ENCODE measurements around the gene TMEM108.

Gene TMEM108

DNA sequence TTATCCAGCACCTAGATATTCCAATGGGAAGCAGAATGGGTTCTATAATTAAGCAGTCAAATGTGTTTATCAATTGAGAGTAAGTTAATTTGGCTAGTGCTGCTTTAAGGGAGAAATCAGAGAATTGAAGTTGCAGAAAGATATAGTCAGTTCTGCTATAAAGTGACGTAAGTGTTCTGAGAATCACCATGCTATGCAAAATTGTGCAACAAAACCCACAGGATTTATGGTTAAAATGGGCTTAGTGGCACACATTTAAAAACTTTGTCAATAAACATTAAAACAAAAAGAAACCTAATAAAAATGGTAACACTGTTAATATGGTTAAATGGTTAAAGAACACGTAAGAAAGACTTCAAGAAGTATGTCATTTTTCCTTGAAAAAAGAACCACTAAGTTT is 74.5 kb downstream of the TMEM108 start:
- Histone ChIP-seq H3K27me3 (ENCODE audit: control insufficient read depth in 1 of 2, insufficient read depth in 2 of 2, low read length in 2 of 2) (no peaks in the 10 kb centered on the region), H3K36me3 (ENCODE audit: control insufficient read depth in 1 of 2, insufficient read depth in 2 of 2, low read length in 2 of 2) (no peaks in the 10 kb centered on the region), H3K9me3 (ENCODE audit: control insufficient read depth in 1 of 2, low read length in 2 of 2) (no peaks in the 10 kb centered on the region), H3K4me1 (ENCODE audit: control insufficient read depth in 1 of 2, insufficient read depth in 2 of 2, low read length in 2 of 2) (no peaks in the 10 kb centered on the region), H3K9ac (ENCODE audit: low read depth in 1 of 2, low read length in 2 of 2) (no peak overlapping the region), H3K4me3 (ENCODE audit: low read depth in 1 of 2, low read length in 2 of 2) (no peak overlapping the region), H3K27ac (ENCODE audit: low read depth, low read length) (no peak overlapping the region)

GRCh38 chr3:133113526-133113925 is 75.3 kb downstream of the TMEM108 start:
- H3K4me3 ChIP-seq (ENCODE audit: low read depth in 1 of 2, low read length in 2 of 2), result no peak overlapping the region
- H3K27me3 ChIP-seq (ENCODE audit: control insufficient read depth in 1 of 2, insufficient read depth in 2 of 2, low read length in 2 of 2), result no peaks in the 10 kb centered on the region
- H3K4me1 ChIP-seq (ENCODE audit: control insufficient read depth in 1 of 2, insufficient read depth in 2 of 2, low read length in 2 of 2), result no peaks in the 10 kb centered on the region
- H3K27ac ChIP-seq (ENCODE audit: low read depth, low read length), result no peak overlapping the region
- no peaks in the 10 kb centered on the region for H3K9me3 ChIP-seq (ENCODE audit: control insufficient read depth in 1 of 2, low read length in 2 of 2)
- H3K9ac ChIP-seq (ENCODE audit: low read depth in 1 of 2, low read length in 2 of 2), result no peak overlapping the region
- H3K36me3 ChIP-seq (ENCODE audit: control insufficient read depth in 1 of 2, insufficient read depth in 2 of 2, low read length in 2 of 2), result no peaks in the 10 kb centered on the region

GRCh38 chr3:133113927-133114597 is 75.9 kb downstream of the TMEM108 start:
- Histone ChIP-seq H3K27ac (ENCODE audit: low read depth, low read length) (no peak overlapping the region), H3K4me1 (ENCODE audit: control insufficient read depth in 1 of 2, insufficient read depth in 2 of 2, low read length in 2 of 2) (no peaks in the 10 kb centered on the region), H3K9ac (ENCODE audit: low read depth in 1 of 2, low read length in 2 of 2) (no peak overlapping the region), H3K36me3 (ENCODE audit: control insufficient read depth in 1 of 2, insufficient read depth in 2 of 2, low read length in 2 of 2) (no peaks in the 10 kb centered on the region), H3K27me3 (ENCODE audit: control insufficient read depth in 1 of 2, insufficient read depth in 2 of 2, low read length in 2 of 2) (no peaks in the 10 kb centered on the region), H3K4me3 (ENCODE audit: low read depth in 1 of 2, low read length in 2 of 2) (no peak overlapping the region), H3K9me3 (ENCODE audit: control insufficient read depth in 1 of 2, low read length in 2 of 2) (no peaks in the 10 kb centered on the region)

DNA sequence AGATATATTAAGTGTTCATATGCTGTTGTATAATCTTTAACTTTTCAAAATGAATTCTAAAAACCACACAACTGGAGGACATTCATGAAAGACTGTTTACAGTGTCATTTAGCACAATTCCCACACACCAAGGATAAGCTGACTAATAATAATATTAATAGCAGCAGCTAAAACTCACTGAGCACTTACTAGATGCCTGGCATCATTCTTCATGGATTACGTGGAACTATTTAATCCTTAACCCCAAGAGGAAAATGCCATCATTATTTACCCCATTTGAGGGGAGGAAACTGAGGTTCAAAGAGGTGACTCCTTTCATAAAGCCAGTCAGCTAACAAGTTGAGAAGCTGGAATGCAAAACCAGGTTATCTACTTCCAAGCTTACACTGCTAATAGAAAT is 77.0 kb downstream of the TMEM108 start:
- Histone ChIP-seq H3K4me3 (ENCODE audit: low read depth in 1 of 2, low read length in 2 of 2) (no peak overlapping the region), H3K4me1 (ENCODE audit: control insufficient read depth in 1 of 2, insufficient read depth in 2 of 2, low read length in 2 of 2) (no peaks in the 10 kb centered on the region), H3K27ac (ENCODE audit: low read depth, low read length) (no peak overlapping the region), H3K9me3 (ENCODE audit: control insufficient read depth in 1 of 2, low read length in 2 of 2) (no peaks in the 10 kb centered on the region), H3K27me3 (ENCODE audit: control insufficient read depth in 1 of 2, insufficient read depth in 2 of 2, low read length in 2 of 2) (no peaks in the 10 kb centered on the region), H3K36me3 (ENCODE audit: control insufficient read depth in 1 of 2, insufficient read depth in 2 of 2, low read length in 2 of 2) (no peaks in the 10 kb centered on the region), H3K9ac (ENCODE audit: low read depth in 1 of 2, low read length in 2 of 2) (no peak overlapping the region)

DNA sequence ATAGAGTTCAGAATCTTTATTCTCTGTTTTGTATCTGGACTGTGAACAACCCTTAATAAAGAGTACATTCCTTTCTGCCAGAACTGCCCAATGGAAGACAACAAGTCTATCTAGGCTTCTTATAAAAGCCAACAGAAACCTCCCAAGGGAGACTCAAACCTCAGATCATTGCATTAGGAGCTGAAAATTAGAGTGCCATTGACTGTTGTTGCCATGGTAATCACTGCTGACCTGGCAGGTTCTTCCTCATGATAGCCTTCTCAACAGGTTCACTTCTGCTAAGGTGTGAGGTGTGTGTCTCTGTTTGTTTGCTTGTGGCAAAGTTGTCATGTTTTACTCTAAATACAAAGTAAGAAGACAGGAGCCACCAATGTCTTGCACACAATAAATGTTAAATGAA is 79.2 kb downstream of the TMEM108 start:
- H3K4me3 ChIP-seq (ENCODE audit: low read depth in 1 of 2, low read length in 2 of 2), result no peak overlapping the region
- H3K4me1 ChIP-seq (ENCODE audit: control insufficient read depth in 1 of 2, insufficient read depth in 2 of 2, low read length in 2 of 2), result no peaks in the 10 kb centered on the region
- no peaks in the 10 kb centered on the region for H3K36me3 ChIP-seq (ENCODE audit: control insufficient read depth in 1 of 2, insufficient read depth in 2 of 2, low read length in 2 of 2)
- H3K27me3 ChIP-seq (ENCODE audit: control insufficient read depth in 1 of 2, insufficient read depth in 2 of 2, low read length in 2 of 2), result no peaks in the 10 kb centered on the region
- H3K9ac ChIP-seq (ENCODE audit: low read depth in 1 of 2, low read length in 2 of 2), result no peak overlapping the region
- no peak overlapping the region for H3K27ac ChIP-seq (ENCODE audit: low read depth, low read length)
- H3K9me3 ChIP-seq (ENCODE audit: control insufficient read depth in 1 of 2, low read length in 2 of 2), result no peaks in the 10 kb centered on the region

DNA sequence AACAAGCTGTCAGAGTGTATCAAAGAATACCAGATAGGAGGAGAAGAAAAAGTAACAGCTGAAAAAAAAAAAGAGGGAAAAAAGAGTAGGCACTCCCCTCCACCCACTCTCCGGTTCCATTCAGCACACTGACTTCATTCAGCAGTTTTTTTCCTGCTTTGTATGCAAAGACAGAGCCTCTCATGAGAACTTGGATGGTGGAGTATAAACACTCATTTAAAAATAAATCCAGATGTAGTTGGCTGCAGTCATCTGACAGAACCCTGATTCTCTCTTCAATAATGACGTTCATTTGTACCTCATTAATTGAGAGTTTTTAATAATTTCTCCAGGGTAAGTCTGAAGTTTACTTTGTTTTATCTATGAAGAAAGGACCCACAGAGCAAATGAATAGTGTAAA is 81.0 kb downstream of the TMEM108 start:
- Histone ChIP-seq H3K4me1 (ENCODE audit: control insufficient read depth in 1 of 2, insufficient read depth in 2 of 2, low read length in 2 of 2) (no peaks in the 10 kb centered on the region), H3K4me3 (ENCODE audit: low read depth in 1 of 2, low read length in 2 of 2) (no peak overlapping the region), H3K9me3 (ENCODE audit: control insufficient read depth in 1 of 2, low read length in 2 of 2) (no peaks in the 10 kb centered on the region), H3K36me3 (ENCODE audit: control insufficient read depth in 1 of 2, insufficient read depth in 2 of 2, low read length in 2 of 2) (no peaks in the 10 kb centered on the region), H3K27ac (ENCODE audit: low read depth, low read length) (no peak overlapping the region), H3K27me3 (ENCODE audit: control insufficient read depth in 1 of 2, insufficient read depth in 2 of 2, low read length in 2 of 2) (no peaks in the 10 kb centered on the region), H3K9ac (ENCODE audit: low read depth in 1 of 2, low read length in 2 of 2) (no peak overlapping the region)

DNA sequence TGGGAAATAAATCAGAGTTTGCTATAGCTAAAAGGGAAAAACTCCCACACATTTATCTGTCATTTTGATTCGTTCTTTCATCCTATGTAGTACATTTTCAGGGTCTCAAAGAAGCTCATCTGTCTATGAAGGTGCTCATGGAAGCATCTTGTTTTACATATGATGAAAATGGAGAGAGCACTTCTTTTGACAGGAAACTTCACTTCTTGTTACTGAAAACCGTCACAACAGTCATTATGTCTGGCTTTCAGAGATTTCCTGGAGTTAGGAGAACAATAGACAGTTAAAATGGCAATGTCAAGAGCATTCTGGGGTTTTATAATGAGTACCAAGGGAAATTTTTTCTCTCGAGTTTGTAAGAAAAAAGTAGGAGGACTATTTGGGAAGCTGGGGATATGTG is 83.3 kb downstream of the TMEM108 start:
- Histone ChIP-seq H3K9me3 (ENCODE audit: control insufficient read depth in 1 of 2, low read length in 2 of 2) (no peaks in the 10 kb centered on the region), H3K27ac (ENCODE audit: low read depth, low read length) (no peak overlapping the region), H3K4me1 (ENCODE audit: control insufficient read depth in 1 of 2, insufficient read depth in 2 of 2, low read length in 2 of 2) (no peaks in the 10 kb centered on the region), H3K9ac (ENCODE audit: low read depth in 1 of 2, low read length in 2 of 2) (no peak overlapping the region), H3K4me3 (ENCODE audit: low read depth in 1 of 2, low read length in 2 of 2) (no peak overlapping the region), H3K27me3 (ENCODE audit: control insufficient read depth in 1 of 2, insufficient read depth in 2 of 2, low read length in 2 of 2) (no peaks in the 10 kb centered on the region), H3K36me3 (ENCODE audit: control insufficient read depth in 1 of 2, insufficient read depth in 2 of 2, low read length in 2 of 2) (no peaks in the 10 kb centered on the region)

DNA sequence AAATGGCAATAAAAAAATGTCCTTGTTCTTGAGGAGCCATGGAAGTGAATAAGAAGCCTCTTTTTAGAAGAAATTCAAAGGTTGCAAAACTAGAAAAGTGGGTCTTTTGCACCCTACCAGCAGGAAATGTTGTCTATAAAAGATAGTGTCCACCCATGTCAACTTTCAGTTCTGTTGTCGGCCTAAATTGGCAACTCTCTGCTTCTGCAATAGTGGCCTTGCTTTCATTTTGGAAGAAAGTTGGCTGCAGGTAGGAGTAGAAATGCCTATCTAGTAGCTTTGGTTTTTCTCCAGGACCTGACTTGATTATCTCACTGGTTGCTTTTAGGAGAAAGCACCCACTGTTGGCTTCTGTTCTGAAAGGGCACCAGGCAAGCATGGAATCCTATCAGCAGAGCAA is 85.4 kb downstream of the TMEM108 start:
- Histone ChIP-seq H3K4me3 (ENCODE audit: low read depth in 1 of 2, low read length in 2 of 2) (no peak overlapping the region), H3K9me3 (ENCODE audit: control insufficient read depth in 1 of 2, low read length in 2 of 2) (no peaks in the 10 kb centered on the region), H3K27ac (ENCODE audit: low read depth, low read length) (no peak overlapping the region), H3K4me1 (ENCODE audit: control insufficient read depth in 1 of 2, insufficient read depth in 2 of 2, low read length in 2 of 2) (no peaks in the 10 kb centered on the region), H3K36me3 (ENCODE audit: control insufficient read depth in 1 of 2, insufficient read depth in 2 of 2, low read length in 2 of 2) (no peaks in the 10 kb centered on the region), H3K27me3 (ENCODE audit: control insufficient read depth in 1 of 2, insufficient read depth in 2 of 2, low read length in 2 of 2) (no peaks in the 10 kb centered on the region), H3K9ac (ENCODE audit: low read depth in 1 of 2, low read length in 2 of 2) (no peak overlapping the region)

GRCh38 chr3:133124511-133124910 is 86.3 kb downstream of the TMEM108 start:
- Histone ChIP-seq H3K9me3 (ENCODE audit: control insufficient read depth in 1 of 2, low read length in 2 of 2) (no peaks in the 10 kb centered on the region), H3K27ac (ENCODE audit: low read depth, low read length) (no peak overlapping the region), H3K4me1 (ENCODE audit: control insufficient read depth in 1 of 2, insufficient read depth in 2 of 2, low read length in 2 of 2) (no peaks in the 10 kb centered on the region), H3K4me3 (ENCODE audit: low read depth in 1 of 2, low read length in 2 of 2) (no peak overlapping the region), H3K36me3 (ENCODE audit: control insufficient read depth in 1 of 2, insufficient read depth in 2 of 2, low read length in 2 of 2) (no peaks in the 10 kb centered on the region), H3K27me3 (ENCODE audit: control insufficient read depth in 1 of 2, insufficient read depth in 2 of 2, low read length in 2 of 2) (no peaks in the 10 kb centered on the region), H3K9ac (ENCODE audit: low read depth in 1 of 2, low read length in 2 of 2) (no peak overlapping the region)

DNA sequence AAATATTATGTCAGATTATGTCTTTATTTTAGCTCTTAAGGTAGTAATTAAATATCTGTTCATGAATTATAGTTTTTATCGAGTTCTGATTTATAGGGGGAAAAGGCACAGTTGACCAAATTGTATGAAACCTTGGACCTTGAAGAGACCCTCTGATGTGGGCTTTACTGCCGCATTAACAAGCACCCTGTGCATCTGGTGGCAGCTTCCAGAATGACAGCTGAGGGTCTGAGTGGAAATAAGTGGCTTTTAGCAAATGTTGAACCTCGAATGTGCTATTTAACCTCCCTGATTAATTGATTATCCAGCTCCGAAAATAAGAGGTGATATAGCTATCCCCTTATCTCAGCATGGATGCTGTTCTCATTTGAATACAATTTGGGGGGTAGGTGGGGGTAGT is 87.0 kb downstream of the TMEM108 start:
- no peaks in the 10 kb centered on the region for H3K9me3 ChIP-seq (ENCODE audit: control insufficient read depth in 1 of 2, low read length in 2 of 2)
- H3K36me3 ChIP-seq (ENCODE audit: control insufficient read depth in 1 of 2, insufficient read depth in 2 of 2, low read length in 2 of 2), result no peaks in the 10 kb centered on the region
- H3K4me1 ChIP-seq (ENCODE audit: control insufficient read depth in 1 of 2, insufficient read depth in 2 of 2, low read length in 2 of 2), result no peaks in the 10 kb centered on the region
- H3K27me3 ChIP-seq (ENCODE audit: control insufficient read depth in 1 of 2, insufficient read depth in 2 of 2, low read length in 2 of 2), result no peaks in the 10 kb centered on the region
- no peak overlapping the region for H3K4me3 ChIP-seq (ENCODE audit: low read depth in 1 of 2, low read length in 2 of 2)
- H3K27ac ChIP-seq (ENCODE audit: low read depth, low read length), result no peak overlapping the region
- no peak overlapping the region for H3K9ac ChIP-seq (ENCODE audit: low read depth in 1 of 2, low read length in 2 of 2)

GRCh38 chr3:133125802-133126201 is 87.6 kb downstream of the TMEM108 start:
- Histone ChIP-seq H3K4me1 (ENCODE audit: control insufficient read depth in 1 of 2, insufficient read depth in 2 of 2, low read length in 2 of 2) (no peaks in the 10 kb centered on the region), H3K27ac (ENCODE audit: low read depth, low read length) (no peak overlapping the region), H3K4me3 (ENCODE audit: low read depth in 1 of 2, low read length in 2 of 2) (no peak overlapping the region), H3K9ac (ENCODE audit: low read depth in 1 of 2, low read length in 2 of 2) (no peak overlapping the region), H3K9me3 (ENCODE audit: control insufficient read depth in 1 of 2, low read length in 2 of 2) (no peaks in the 10 kb centered on the region), H3K36me3 (ENCODE audit: control insufficient read depth in 1 of 2, insufficient read depth in 2 of 2, low read length in 2 of 2) (no peaks in the 10 kb centered on the region), H3K27me3 (ENCODE audit: control insufficient read depth in 1 of 2, insufficient read depth in 2 of 2, low read length in 2 of 2) (no peaks in the 10 kb centered on the region)
